K562 (cell line): ENCODE results near the gene SRPK1. TPM values are rescaled to one million over a fixed set of nuclear protein-coding genes. Genes with fewer than 3 reads are reported as not detected.

ENCODE experiments used
- ATAC-seq: fragments of 200-7000 bp; cut with Tn5 transposase; 3 replicates; pipeline ENCODE4 v1.9.1; 2020; ENCODE audit warnings: moderate library complexity
- Bru-seq: library from RNA; stranded (reverse); fragments of 400-500 nt; gene quantifications from one replicate; lab custom pipeline; 2021; lab: Mats Ljungman, UMichigan
- BruChase-seq, 2 experiments: library from RNA; stranded (reverse); fragments of 400-500 nt; gene quantifications; one replicate each; lab custom pipeline; 2021; lab: Mats Ljungman, UMichigan
- BruUV-seq: library from RNA; stranded (reverse); fragments of 400-500 nt; replicated peaks from 2 replicates; lab custom pipeline; 2021; lab: Mats Ljungman, UMichigan
- CTCF ChIA-PET: fragments of 300-600 bp; formaldehyde crosslinking; extraction: SDS; loops from one replicate; lab custom pipeline; 2021; ENCODE audit warnings: low intra/inter-chr PET ratio; lab: Yijun Ruan, JAX
- POLR2A ChIA-PET: fragments of 300-600, 350-650 bp; sonication (Branson Sonifier 250); formaldehyde crosslinking; extraction: SDS; loops from one replicate; lab custom pipeline; 2021; ENCODE audit warnings: antibody characterized with exemption, inconsistent platforms; lab: Yijun Ruan, JAX
- DNase-seq, 4 experiments: peaks; one replicate each; pipeline versions ENCODE4 v3.0.0 to v3.0.0-alpha.2; 2011 to 2018; ENCODE audit warnings: low spot score in 3 of 4, mixed read lengths in 3 of 4; ENCODE audit errors: extremely low read depth in 1 of 4
- FAIRE-seq: peaks from 2 replicates; lab custom pipeline; 2011; peaks lifted over from hg19 to GRCh38; lab: Jason Lieb, UNC
- H2AFZ ChIP-seq: 2 replicates; pipeline ENCODE4 v1.6.0; 2011; ENCODE audit warnings: low read depth, low read length, control low read depth, inconsistent platforms
- H3K27ac ChIP-seq: fragments of 200-600 bp; 3 replicates; pipeline ENCODE4 v1.8.0; 2011; ENCODE audit warnings: low read depth, mild to moderate bottlenecking, control low read depth, inconsistent platforms, low read length, moderate library complexity, mixed read lengths; ENCODE audit errors: extremely low read depth
- H3K27me3 ChIP-seq, 2 experiments: fragments of 300-600 bp in 1 of 2; 2 replicates in 1 of 2; 3 replicates in 1 of 2; pipeline versions ENCODE4 v1.6.0 to v1.8.0; 2011; ENCODE audit warnings: inconsistent platforms in 2 of 2, low read length in 2 of 2, mild to moderate bottlenecking in 1 of 2, mixed read lengths in 1 of 2, moderate library complexity in 1 of 2; ENCODE audit not compliant: control insufficient read depth in 2 of 2, insufficient read depth in 2 of 2
- H3K36me3 ChIP-seq: fragments of 300-600 bp; 3 replicates; pipeline ENCODE4 v1.8.0; 2011; ENCODE audit warnings: mild to moderate bottlenecking, low read length, inconsistent platforms; ENCODE audit not compliant: control insufficient read depth, insufficient read depth
- H3K4me1 ChIP-seq, 2 experiments: fragments of 200-600 bp in 1 of 2; replicated peaks in 1 of 2; 2 replicates in 1 of 2; 3 replicates in 1 of 2; pipeline versions ENCODE4 v1.5.1 to v1.8.0; 2011; ENCODE audit warnings: inconsistent platforms in 2 of 2, low read length in 2 of 2, mild to moderate bottlenecking in 1 of 2, mixed read lengths in 1 of 2, moderate library complexity in 1 of 2; ENCODE audit not compliant: control insufficient read depth in 2 of 2, insufficient read depth in 2 of 2
- H3K4me2 ChIP-seq: 2 replicates; pipeline ENCODE4 v1.6.1; 2011; ENCODE audit warnings: low read length, control low read depth, inconsistent platforms, mixed read lengths; ENCODE audit not compliant: insufficient read depth
- H3K4me3 ChIP-seq: fragments of 200-600 bp; sonication (generic), shearing (Covaris generic); 2 replicates; pipeline ENCODE4 v1.5.1; 2016; ENCODE audit warnings: control low read depth, inconsistent platforms
- H3K79me2 ChIP-seq: fragments of 200-600 bp; 3 replicates; pipeline ENCODE4 v1.8.0; 2011; ENCODE audit warnings: low read length, inconsistent platforms; ENCODE audit not compliant: control insufficient read depth, insufficient read depth
- H3K9ac ChIP-seq, 2 experiments: 2 replicates each; pipeline versions ENCODE4 v1.6.0 to v1.6.1; 2011; ENCODE audit warnings: low read depth in 2 of 2, low read length in 2 of 2, control low read depth in 1 of 2, inconsistent platforms in 1 of 2, mild to moderate bottlenecking in 1 of 2, mixed read lengths in 1 of 2; ENCODE audit not compliant: insufficient read depth in 1 of 2
- H3K9me1 ChIP-seq: one replicate; pipeline ENCODE4 v1.6.0; 2011; ENCODE audit warnings: inconsistent platforms, mild to moderate bottlenecking, low read length, moderate library complexity; ENCODE audit not compliant: control insufficient read depth, insufficient read depth
- H3K9me3 ChIP-seq: replicated peaks from 2 replicates; pipeline ENCODE4 v1.5.1; 2011; ENCODE audit warnings: low read depth, low read length, inconsistent platforms; ENCODE audit not compliant: control insufficient read depth, insufficient read depth
- H4K20me1 ChIP-seq: replicated peaks from 2 replicates; pipeline ENCODE4 v1.6.1; 2011; ENCODE audit warnings: low read length, inconsistent platforms, mixed read lengths; ENCODE audit not compliant: control insufficient read depth, insufficient read depth
- CBX1 ChIP-seq: sonication (generic); IDR thresholded peaks from 2 replicates; pipeline ENCODE4 v1.6.1; 2016; ENCODE audit warnings: antibody characterized with exemption, low read depth, mild to moderate bottlenecking
- CCAR2 ChIP-seq: fragments of 200-400 bp; formaldehyde crosslinking; IDR thresholded peaks from 2 replicates; pipeline ENCODE4 v1.6.1; 2017; ENCODE audit warnings: mild to moderate bottlenecking, low read depth, low read length
- E2F8 ChIP-seq: fragments of 450-650 bp; IDR thresholded peaks from 2 replicates; pipeline ENCODE4 v1.7.1; 2018; ENCODE audit warnings: mild to moderate bottlenecking, low read depth; ENCODE audit not compliant: partially characterized antibody
- GABPB2 ChIP-seq: fragments of 250-450 bp; sonication (Bioruptor Pico); conservative IDR thresholded peaks from 2 replicates; pipeline ENCODE4 v1.5.1; 2021; ENCODE audit warnings: mild to moderate bottlenecking
- HDAC1 ChIP-seq, 2 experiments: fragments of 450-650 bp; IDR thresholded peaks; 2 replicates each; pipeline ENCODE4 v1.6.1; 2016 to 2017; ENCODE audit warnings: inconsistent platforms in 1 of 2, mild to moderate bottlenecking in 1 of 2, moderate library complexity in 1 of 2
- ILF3 ChIP-seq: fragments of 450-650 bp; IDR thresholded peaks from 2 replicates; pipeline ENCODE4 v1.6.1; 2018; ENCODE audit warnings: antibody characterized with exemption, mild to moderate bottlenecking, moderate library complexity, borderline replicate concordance
- STAT6 ChIP-seq: sonication (generic); formaldehyde crosslinking; IDR thresholded peaks from 2 replicates; pipeline ENCODE4 v1.8.1; 2023; ENCODE audit warnings: mild to moderate bottlenecking, missing genetic modification reagents
- ZNF316 ChIP-seq: fragments of 450-650 bp; IDR thresholded peaks from 2 replicates; pipeline ENCODE4 v1.6.1; 2016
- WGBS: fragments of 100-300 bp; shearing (Covaris generic); methylation state at CpG from one replicate; pipeline ENCODE4 v1.1.6; 2016; ENCODE audit warnings: low coverage, mixed read lengths; ENCODE audit not compliant: insufficient coverage; ENCODE audit errors: missing lambda C conversion rate; 5-methylcytosine and 5-hydroxymethylcytosine counted together
- in situ Hi-C: fragments of 300-500 bp; cut with MboI; formaldehyde crosslinking; loops from 4 replicates; pipeline ENCODE4 v1.15.0; 2018; ENCODE audit warnings: inconsistent platforms, mixed read lengths
- intact Hi-C: fragments of 100-400 bp; cut with micrococcal nuclease; formaldehyde crosslinking; loops from 2 replicates; pipeline ENCODE4 v1.14.2; 2022
- long read RNA-seq, 3 experiments: library from polyadenylated mRNA in 2 of 3; library from RNA in 1 of 3; unstranded in 2 of 3; stranded (forward) in 1 of 3; transcript quantifications; one replicate each; pipeline ENCODE4 v2.0.0, GENCODE V29; 2019 to 2022
- polyA minus RNA-seq, 3 experiments: library from RNA; depleted of rRNA, polyadenylated mRNA; stranded (reverse); fragments of >200 nt; gene quantifications; 2 replicates each; pipeline ENCODE4 v1.2.3, GENCODE V29; 2011
- polyA plus RNA-seq, 8 experiments: library from polyadenylated mRNA; depleted of rRNA in 4 of 8; stranded (reverse) in 5 of 8; unstranded in 3 of 8; fragments of >200 nt; fragmentation: Nextera tagmentation in 2 of 8; fragmentation: Illumina TruSeq in 1 of 8; extraction: Ambion mirVana in 2 of 8; extraction: Trizol in 1 of 8; gene quantifications; 2 replicates each; pipeline versions ENCODE4 v1.2.1 to v1.2.3, GENCODE V29; 2011 to 2014; ENCODE audit warnings: inconsistent platforms in 1 of 8, missing spikeins in 1 of 8
- total RNA-seq, 7 experiments: library from RNA; depleted of rRNA in 6 of 7; stranded (reverse); fragments of >200 nt in 6 of 7; fragmentation: Illumina TruSeq in 2 of 7; extraction: Trizol in 2 of 7; gene quantifications; 2 replicates each; pipeline versions ENCODE4 v1.2.1 to v1.2.3, GENCODE V29; 2011 to 2021; ENCODE audit warnings: low replicate concordance in 1 of 7

The SRPK1 gene
- total RNA-seq (2011; cell fraction: chromatin; rRNA removed; ENCODE audit: low replicate concordance): 323 and 660 TPM in 2 replicates
- total RNA-seq (2011; cell fraction: nucleolus; rRNA removed): 230 and 256 TPM in 2 replicates
- total RNA-seq (2011; cell fraction: nucleoplasm; rRNA removed): 346 and 443 TPM in 2 replicates
- total RNA-seq (2014; rRNA removed) (150 and 159 TPM in 2 replicates), total RNA-seq (2014; rRNA removed; fragmentation: Illumina TruSeq; extraction: Trizol) (185 and 195 TPM in 2 replicates), total RNA-seq (2015; rRNA removed; fragmentation: Illumina TruSeq; extraction: Trizol) (164 and 183 TPM in 2 replicates), total RNA-seq (2021) (155 and 160 TPM in 2 replicates), polyA plus RNA-seq (2011; rRNA removed) (95.8 and 140 TPM in 2 replicates), polyA plus RNA-seq (2014; fragmentation: Illumina TruSeq; extraction: Trizol) (134 and 167 TPM in 2 replicates), polyA plus RNA-seq (2014; fragmentation: Nextera tagmentation; extraction: Ambion mirVana) (100 to 1,000 TPM in 1 of 2 experiments, 10 to 100 TPM in 1; 99.6 to 164 TPM), polyA plus RNA-seq (2014; rRNA removed) (116 and 135 TPM in 2 replicates), polyA minus RNA-seq (2011; rRNA and poly(A)+ RNA removed) (308 and 311 TPM in 2 replicates), Bru-seq, nascent RNA (percentile 96 among the genes with signal in this experiment), BruChase-seq, experiment 1, labeled RNA remaining after a 2-hour chase (percentile 98 among the genes with signal in this experiment), BruChase-seq, experiment 2, labeled RNA remaining after a 6-hour chase (percentile 98 among the genes with signal in this experiment)
- 30.0 and 51.6 TPM in 2 replicates for polyA plus RNA-seq (2011; cell fraction: cytosol; rRNA removed)
- polyA plus RNA-seq (2011; cell fraction: nucleus; rRNA removed): 78.7 and 90.6 TPM in 2 replicates
- 49.0 and 82.7 TPM in 2 replicates for polyA plus RNA-seq (2012)
- polyA minus RNA-seq (2011; cell fraction: cytosol; rRNA and poly(A)+ RNA removed): 93.0 and 108 TPM in 2 replicates
- 135 and 201 TPM in 2 replicates for polyA minus RNA-seq (2011; cell fraction: nucleus; rRNA and poly(A)+ RNA removed)
- long read RNA-seq, experiment 1, full-length matches to known transcripts: 540 of 902 reads
- long read RNA-seq, experiment 1, partial matches to known transcripts: 242 of 902 reads
- long read RNA-seq, experiment 1, other reads (novel, unspliced or antisense): 120 of 902 reads
- long read RNA-seq, experiment 2, full-length matches to known transcripts: 8 of 111 reads
- long read RNA-seq, experiment 2, partial matches to known transcripts: 12 of 111 reads
- long read RNA-seq, experiment 2, other reads (novel, unspliced or antisense): 91 of 111 reads
- long read RNA-seq, experiment 3, full-length matches to known transcripts: 8 of 171 reads
- long read RNA-seq, experiment 3, partial matches to known transcripts: 150 of 171 reads
- long read RNA-seq, experiment 3, other reads (novel, unspliced or antisense): 13 of 171 reads

GRCh38 chr6:35920793-35921732 lies at the start of gene SRPK1:
TSS of gene SRPK1 (minus strand) at chr6:35921098. CDS start at chr6:35921056, 42 bp downstream.
- FAIRE-seq (peak; percentile 32), DNase-seq (peak; percentile 97 to 98 (median 98)), ATAC-seq (peak; percentile 89)
- CTCF ChIA-PET: interaction anchor here (0.7 kb wide), 1 partner anchor 471 kb away, joined by 3 read pairs; no protein-coding TSS in a partner anchor
- peak within 1 kb of the TSS; percentile 69 for H3K4me3 ChIP-seq
- H3K27me3 ChIP-seq: no peaks in the 10 kb centered on the region
- in situ Hi-C loops (no loop called here), intact Hi-C loops (no loop called here)
- peak within 1 kb of the TSS; percentile 80 to 99 for H3K9ac ChIP-seq
- BruUV-seq: no TSS peak
- WGBS: 0% methylated on average over 18 of the region's 69 CpGs
- POLR2A ChIA-PET: interaction anchor here (1.2 to 1.9 kb wide), 10 partner anchors 8 to 423 kb away, joined by 3 to 12 read pairs (median 4); no protein-coding TSS in a partner anchor
- H3K9me3 ChIP-seq: no peaks in the 10 kb centered on the region
- peaks cover 68% of the 10 kb centered on the region for H3K79me2 ChIP-seq
- H3K4me1 ChIP-seq: peaks cover 10 to 13% of the 10 kb centered on the region in 2 experiments; a peak in 4 of 5 replicates
- peaks cover 16% of the 10 kb centered on the region for H4K20me1 ChIP-seq
- H3K36me3 ChIP-seq: peaks cover 36% of the 10 kb centered on the region
- H2AFZ ChIP-seq: peak within 1 kb of the TSS; percentile 93
- H3K27ac ChIP-seq: peak within 1 kb of the TSS; percentile 85
- H3K9me1 ChIP-seq: no peaks in the 10 kb centered on the region
- H3K4me2 ChIP-seq: peak within 1 kb of the TSS; percentile 98
- TF ChIP-seq STAT6 (CRISPR knock-in tag): no peak
- peak in 1 of 2 experiments; percentile 80; a peak in 3 of 4 replicates for TF ChIP-seq HDAC1 (IDR thresholded peaks at IDR 0.05)
- TF ChIP-seq CCAR2: no peak
- TF ChIP-seq ZNF316: peak; percentile 85
- peak; percentile 34 for TF ChIP-seq E2F8
- TF ChIP-seq GABPB2 (CRISPR knock-in tag): no peak
- no peak for TF ChIP-seq ILF3
- peak; percentile 83; the same call in 1 of the 2 replicates for TF ChIP-seq CBX1
